ENCODE data around the gene GPD1L.

The GPD1L gene

DNA sequence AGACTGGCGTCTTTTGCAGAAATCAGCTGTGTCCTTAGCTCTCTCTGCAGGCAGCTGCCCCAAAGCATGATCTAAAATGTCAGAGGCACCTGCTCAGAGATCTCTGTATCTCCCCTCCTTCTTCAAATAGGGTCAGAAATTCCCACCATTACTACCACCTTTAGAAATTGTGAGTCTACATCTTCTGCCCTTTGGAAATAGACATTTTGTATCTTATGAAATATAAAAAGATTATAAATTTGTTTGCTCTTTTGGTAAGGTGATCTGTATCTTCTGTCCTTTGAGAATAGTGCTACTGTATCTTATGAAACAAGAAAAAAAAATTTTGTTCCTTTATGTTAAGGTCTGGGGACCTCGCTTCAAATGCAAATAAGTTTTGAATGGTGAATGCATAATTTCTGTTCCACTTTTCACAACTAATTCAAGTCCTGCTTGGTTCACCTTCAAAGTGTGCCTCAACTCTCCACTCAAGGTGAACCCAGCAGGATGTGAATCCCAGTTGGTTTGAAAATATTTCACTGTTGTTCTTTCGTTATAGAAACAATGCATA lies 28.3 kb upstream of the GPD1L start:
- H3K4me3 ChIP-seq (ENCODE audit: low read depth, low read length): no peak overlapping the region
- TF ChIP-seq, protein P1, sequence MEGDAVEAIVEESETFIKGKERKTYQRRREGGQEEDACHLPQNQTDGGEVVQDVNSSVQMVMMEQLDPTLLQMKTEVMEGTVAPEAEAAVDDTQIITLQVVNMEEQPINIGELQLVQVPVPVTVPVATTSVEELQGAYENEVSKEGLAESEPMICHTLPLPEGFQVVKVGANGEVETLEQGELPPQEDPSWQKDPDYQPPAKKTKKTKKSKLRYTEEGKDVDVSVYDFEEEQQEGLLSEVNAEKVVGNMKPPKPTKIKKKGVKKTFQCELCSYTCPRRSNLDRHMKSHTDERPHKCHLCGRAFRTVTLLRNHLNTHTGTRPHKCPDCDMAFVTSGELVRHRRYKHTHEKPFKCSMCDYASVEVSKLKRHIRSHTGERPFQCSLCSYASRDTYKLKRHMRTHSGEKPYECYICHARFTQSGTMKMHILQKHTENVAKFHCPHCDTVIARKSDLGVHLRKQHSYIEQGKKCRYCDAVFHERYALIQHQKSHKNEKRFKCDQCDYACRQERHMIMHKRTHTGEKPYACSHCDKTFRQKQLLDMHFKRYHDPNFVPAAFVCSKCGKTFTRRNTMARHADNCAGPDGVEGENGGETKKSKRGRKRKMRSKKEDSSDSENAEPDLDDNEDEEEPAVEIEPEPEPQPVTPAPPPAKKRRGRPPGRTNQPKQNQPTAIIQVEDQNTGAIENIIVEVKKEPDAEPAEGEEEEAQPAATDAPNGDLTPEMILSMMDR (IDR thresholded peaks at IDR 0.05; ENCODE audit: borderline replicate concordance, insufficient read depth, low read depth, low read length): no peak

DNA sequence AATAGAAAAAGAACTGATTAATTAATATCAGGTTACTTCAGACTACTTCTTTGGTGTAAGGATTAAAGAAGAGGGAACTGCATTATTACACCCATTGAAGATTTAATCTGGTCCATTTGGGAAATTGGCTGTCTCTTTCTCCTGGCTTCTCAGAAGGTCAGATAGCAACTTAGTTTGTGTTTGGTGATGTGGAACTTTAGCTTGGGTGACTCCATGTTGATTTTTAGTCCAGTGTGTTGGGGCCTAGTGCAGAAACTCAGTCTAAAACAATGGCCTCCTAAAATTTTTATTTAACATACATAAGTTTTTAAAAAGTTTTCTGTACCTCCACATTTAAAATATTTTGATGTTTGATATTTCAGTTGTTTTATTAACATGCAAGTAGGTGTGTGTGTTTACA lies 27.6 kb upstream of the GPD1L start:
- TF ChIP-seq, protein P1 (IDR thresholded peaks at IDR 0.05; ENCODE audit: borderline replicate concordance, insufficient read depth, low read depth, low read length): no peak

DNA sequence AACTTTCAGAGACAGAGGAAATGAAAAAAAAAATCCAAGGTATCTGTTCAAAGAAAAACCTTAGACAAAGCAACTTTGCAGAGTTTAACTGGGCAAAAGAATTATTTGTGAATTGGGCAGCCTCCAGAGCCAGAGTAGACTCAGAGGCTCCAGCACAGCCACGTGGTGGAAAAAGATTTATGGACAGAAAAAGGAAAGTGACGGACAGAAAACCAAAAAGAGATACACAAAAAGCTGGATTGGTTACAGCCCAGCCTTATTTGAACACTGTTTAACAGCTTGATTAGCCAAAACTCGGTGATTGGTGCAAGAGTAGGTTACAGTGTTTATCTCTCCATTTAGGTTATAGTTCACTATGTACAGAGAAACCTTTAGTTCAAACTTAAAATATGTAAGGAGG lies 23.7 kb upstream of the GPD1L start:
- H3K4me3 ChIP-seq (ENCODE audit: low read depth, low read length): no peak overlapping the region
- TF ChIP-seq, protein P1 (IDR thresholded peaks at IDR 0.05; ENCODE audit: borderline replicate concordance, insufficient read depth, low read depth, low read length): no peak

More for the DNA sequence above, 27.6 kb upstream of the GPD1L start:
- H3K4me3 ChIP-seq (ENCODE audit: low read depth, low read length): no peak overlapping the region

DNA sequence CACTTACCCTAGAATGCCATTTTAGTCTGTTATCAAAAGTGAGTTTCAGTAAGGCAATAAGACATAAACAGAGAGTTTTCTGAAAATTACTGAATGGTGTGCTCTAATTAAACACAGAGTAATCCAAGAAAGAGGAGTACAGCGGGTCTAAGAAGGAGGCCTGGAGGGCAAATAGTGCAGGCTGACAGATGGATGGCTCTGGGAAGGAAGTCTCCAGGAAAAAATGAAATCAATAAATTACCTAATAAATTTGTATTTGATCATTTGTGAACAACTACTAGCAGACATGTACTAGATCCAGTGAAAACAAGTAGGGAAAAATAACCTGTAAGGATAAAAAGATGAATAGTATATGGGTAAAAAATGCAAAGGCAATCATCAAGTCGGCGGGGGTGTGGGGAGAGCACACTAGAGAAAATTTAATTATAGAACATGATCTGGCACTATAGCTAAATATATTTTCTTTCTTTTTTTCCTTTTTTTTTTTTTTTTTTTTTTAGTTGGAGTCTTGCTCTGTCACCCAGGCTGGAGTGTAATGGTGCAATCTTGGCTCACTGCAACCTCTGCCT lies 22.6 kb upstream of the GPD1L start:
- TF ChIP-seq, protein P1 (IDR thresholded peaks at IDR 0.05; ENCODE audit: borderline replicate concordance, insufficient read depth, low read depth, low read length): no peak
- no peak overlapping the region for H3K4me3 ChIP-seq (ENCODE audit: low read depth, low read length)

DNA sequence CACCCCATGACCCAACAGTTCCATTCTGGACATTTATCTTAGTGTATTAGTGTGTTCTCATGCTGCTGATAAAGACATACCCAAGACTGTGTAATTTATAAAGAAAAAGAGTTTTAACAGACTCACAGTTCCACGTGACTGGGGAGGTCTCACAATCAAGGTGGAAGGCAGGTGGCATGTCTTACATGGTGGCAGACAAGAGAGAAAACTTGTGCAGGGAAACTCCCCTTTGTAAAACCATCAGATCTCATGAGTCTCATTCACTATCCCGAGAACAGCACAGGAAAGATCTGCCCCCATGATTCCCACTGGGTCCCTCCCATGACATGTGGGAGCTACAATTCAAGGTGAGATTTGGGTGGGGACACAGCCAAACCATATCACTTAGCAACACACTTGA lies 21.6 kb upstream of the GPD1L start:
- TF ChIP-seq, protein P1 (IDR thresholded peaks at IDR 0.05; ENCODE audit: borderline replicate concordance, insufficient read depth, low read depth, low read length): no peak
- no peak overlapping the region for H3K4me3 ChIP-seq (ENCODE audit: low read depth, low read length)

DNA sequence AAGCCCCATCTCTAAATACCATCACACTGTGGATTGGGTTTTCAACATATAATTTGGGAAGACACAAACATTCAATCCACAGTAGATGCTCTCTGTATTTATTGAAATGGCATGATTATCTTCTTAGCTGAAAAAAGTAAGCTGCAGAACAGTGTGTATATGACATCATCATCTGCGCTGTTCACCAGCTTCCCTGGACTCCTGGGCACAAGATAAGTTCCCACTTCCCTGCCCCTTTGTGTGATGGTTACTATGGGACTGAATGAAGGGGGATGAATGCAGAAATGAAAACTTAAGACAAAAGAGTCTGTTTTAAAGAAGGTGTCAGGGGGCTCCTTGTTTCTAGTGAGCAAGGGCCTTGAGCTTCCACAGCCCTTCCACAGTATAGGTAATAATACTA lies 20.0 kb upstream of the GPD1L start:
- no peak overlapping the region for H3K4me3 ChIP-seq (ENCODE audit: low read depth, low read length)
- TF ChIP-seq, protein P1 (IDR thresholded peaks at IDR 0.05; ENCODE audit: borderline replicate concordance, insufficient read depth, low read depth, low read length): no peak

DNA sequence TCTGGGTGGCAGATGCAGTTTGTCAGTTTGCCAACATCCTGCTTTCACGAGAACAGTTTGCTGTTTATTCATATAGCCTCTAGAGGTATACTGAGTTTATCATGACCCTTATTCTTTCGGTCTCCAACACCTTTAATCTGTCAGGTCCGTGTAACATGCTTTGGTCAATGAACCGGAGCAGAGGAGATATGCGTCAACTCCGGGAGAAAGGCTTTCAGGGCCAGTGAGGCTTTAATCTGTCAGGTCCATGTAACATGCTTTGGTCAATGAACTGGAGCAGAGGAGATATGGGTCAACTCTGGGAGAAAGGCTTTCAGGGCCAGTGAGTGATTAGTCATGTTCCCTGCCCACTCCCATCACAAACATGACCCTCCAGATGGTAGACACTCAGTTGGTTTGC lies 16.9 kb upstream of the GPD1L start:
- TF ChIP-seq, protein P1 (IDR thresholded peaks at IDR 0.05; ENCODE audit: borderline replicate concordance, insufficient read depth, low read depth, low read length): no peak
- H3K4me3 ChIP-seq (ENCODE audit: low read depth, low read length): no peak overlapping the region

All from GM12875 (cell line).